PC-3 (cell line): ENCODE measurements around the gene ATF7. TPM values are rescaled to one million over a fixed set of nuclear protein-coding genes. Genes with fewer than 3 reads are reported as not detected.

Experiments
- ATAC-seq: fragments of 200-7000 bp; cut with Tn5 transposase; 2 replicates; pipeline ENCODE4 v1.9.1; 2020; ENCODE audit warnings: mild to moderate bottlenecking, moderate library complexity
- BruUV-seq: library from RNA; stranded (reverse); fragments of 400-500 nt; replicated peaks from 2 replicates; lab custom pipeline; 2021; lab: Mats Ljungman, UMichigan
- CTCF ChIA-PET: fragments of 300-600 bp; sonication (Branson Sonifier 250); formaldehyde crosslinking; loops from one replicate; lab custom pipeline; 2022; ENCODE audit warnings: antibody characterized with exemption; lab: Charles Lee
- POLR2A ChIA-PET: fragments of 300-600 bp; sonication (Branson Sonifier 250); formaldehyde crosslinking; loops from one replicate; lab custom pipeline; 2022; ENCODE audit warnings: antibody characterized with exemption; ENCODE audit not compliant: unreplicated experiment; lab: Charles Lee
- DNase-seq: peaks from one replicate; pipeline ENCODE4 v3.0.0-alpha.2; 2015
- H2AFZ ChIP-seq: fragments of 300-600 bp; sonication (generic); 2 replicates; pipeline ENCODE4 v1.6.0; 2016; ENCODE audit warnings: antibody characterized with exemption, low read length
- H3F3A ChIP-seq: fragments of 300-600 bp; sonication (generic); one replicate; pipeline ENCODE4 v1.6.0; 2017; ENCODE audit warnings: antibody characterized with exemption, low read length, control low read depth, mild to moderate bottlenecking; ENCODE audit not compliant: unreplicated experiment
- H3K27ac ChIP-seq: fragments of 300-600 bp; sonication (generic); 2 replicates; pipeline ENCODE4 v1.5.1; 2016; ENCODE audit warnings: mild to moderate bottlenecking, low read length
- H3K27me3 ChIP-seq: fragments of 300-600 bp; sonication (generic); 2 replicates; pipeline ENCODE4 v1.6.1; 2016; ENCODE audit warnings: low read length, mixed read lengths
- H3K36me3 ChIP-seq: fragments of 300-600 bp; sonication (generic); 2 replicates; pipeline ENCODE4 v1.6.1; 2016; ENCODE audit warnings: low read depth, mixed run types, low read length, mixed read lengths
- H3K4me1 ChIP-seq: fragments of 300-600 bp; sonication (generic); 2 replicates; pipeline ENCODE4 v1.5.1; 2016; ENCODE audit warnings: low read length; ENCODE audit not compliant: insufficient read depth
- H3K4me2 ChIP-seq: fragments of 300-600 bp; sonication (generic); 2 replicates; pipeline ENCODE4 v1.6.0; 2016; ENCODE audit warnings: low read length
- H3K4me3 ChIP-seq: fragments of 300-600 bp; sonication (generic); 2 replicates; pipeline ENCODE4 v1.5.1; 2016; ENCODE audit warnings: mild to moderate bottlenecking, low read length, mixed read lengths
- H3K79me2 ChIP-seq: fragments of 300-600 bp; sonication (generic); 2 replicates; pipeline ENCODE4 v1.6.1; 2017; ENCODE audit warnings: low read length, mixed read lengths
- H3K9ac ChIP-seq: fragments of 300-600 bp; sonication (generic); 2 replicates; pipeline ENCODE4 v1.6.0; 2016; ENCODE audit warnings: mild to moderate bottlenecking, low read length
- H3K9me2 ChIP-seq: fragments of 300-600 bp; sonication (generic); replicated peaks from 2 replicates; pipeline ENCODE4 v1.6.1; 2016; ENCODE audit warnings: mixed run types, low read length, mixed read lengths
- H3K9me3 ChIP-seq: fragments of 300-600 bp; sonication (generic); 2 replicates; pipeline ENCODE4 v1.6.1; 2016; ENCODE audit warnings: low read length, mixed read lengths
- H4K20me1 ChIP-seq: fragments of 300-600 bp; sonication (generic); 2 replicates; pipeline ENCODE4 v1.6.1; 2016; ENCODE audit warnings: low read length, mixed read lengths
- CTCF ChIP-seq: fragments of 300-600 bp; sonication (generic); conservative IDR thresholded peaks from 2 replicates; pipeline ENCODE4 v1.5.1; 2017; ENCODE audit warnings: antibody characterized with exemption, low read depth, mild to moderate bottlenecking, low read length
- EZH2 ChIP-seq: fragments of 300-600 bp; sonication (generic); IDR thresholded peaks from one replicate; pipeline ENCODE4 v1.6.1; 2017; ENCODE audit warnings: antibody characterized with exemption, mild to moderate bottlenecking, low read length; ENCODE audit not compliant: unreplicated experiment
- EZH2phosphoT487 ChIP-seq: fragments of 300-600 bp; sonication (generic); IDR thresholded peaks from 2 replicates; pipeline ENCODE4 v1.6.1; 2018; ENCODE audit warnings: mild to moderate bottlenecking, antibody characterized with exemption, low read length, borderline replicate concordance
- intact Hi-C: fragments of 100-400 bp; cut with micrococcal nuclease; formaldehyde crosslinking; loops from 2 replicates; pipeline ENCODE4 v1.9.0; 2023
- total RNA-seq: library from RNA; depleted of rRNA; stranded (reverse); fragments of >200 nt; gene quantifications from 2 replicates; pipeline ENCODE4 v1.2.3, GENCODE V29; 2014

The ATF7 gene
- total RNA-seq, 1 experiment from 2014 or later: 7.9 TPM

GRCh38 chr12:53468282-53468681, 157.9 kb downstream of the ATF7 start:
- Histone ChIP-seq H3K4me2 (no peak overlapping the region), H3K9ac (no peak overlapping the region), H2AFZ (no peak overlapping the region), H4K20me1 (peaks cover 62% of the 10 kb centered on the region), H3K9me2 (no peaks in the 10 kb centered on the region), H3K27ac (no peak overlapping the region), H3K4me1 (no peaks in the 10 kb centered on the region), H3K9me3 (no peaks in the 10 kb centered on the region), H3K4me3 (no peak overlapping the region), H3K36me3 (peaks cover 91% of the 10 kb centered on the region), H3F3A (peaks cover 4% of the 10 kb centered on the region), H3K27me3 (no peaks in the 10 kb centered on the region), H3K79me2 (peaks cover 66% of the 10 kb centered on the region)
- intact Hi-C loops: no loop called here
- no peak for DNase-seq
- no peak for ATAC-seq
- TF ChIP-seq EZH2phosphoT487: no peak
- no peak for TF ChIP-seq EZH2
- TF ChIP-seq CTCF: no peak
- POLR2A ChIA-PET: no interaction called here
- CTCF ChIA-PET: no interaction called here
- no TSS peak for BruUV-seq

GRCh38 chr12:53467880-53468279, 158.3 kb downstream of the ATF7 start:
- H3K36me3 ChIP-seq: peaks cover 93% of the 10 kb centered on the region
- TF ChIP-seq EZH2 (no peak), CTCF (no peak), EZH2phosphoT487 (no peak)
- intact Hi-C loops: no loop called here

GRCh38 chr12:53467082-53467481, 159.1 kb downstream of the ATF7 start:
- no peak for DNase-seq
- Histone ChIP-seq H3K27ac (no peak overlapping the region), H3K79me2 (peaks cover 71% of the 10 kb centered on the region), H3K4me3 (no peak overlapping the region), H3K27me3 (no peaks in the 10 kb centered on the region), H4K20me1 (peaks cover 67% of the 10 kb centered on the region), H3K9ac (no peak overlapping the region), H3K4me1 (no peaks in the 10 kb centered on the region), H3F3A (peaks cover 4% of the 10 kb centered on the region), H3K9me3 (no peaks in the 10 kb centered on the region), H3K4me2 (no peak overlapping the region), H2AFZ (no peak overlapping the region), H3K36me3 (peaks cover 93% of the 10 kb centered on the region), H3K9me2 (no peaks in the 10 kb centered on the region)
- ATAC-seq: no peak
- TF ChIP-seq EZH2 (no peak), CTCF (no peak), EZH2phosphoT487 (no peak)
- ChIA-PET POLR2A (no interaction called here), CTCF (no interaction called here)
- intact Hi-C loops: no loop called here
- no TSS peak for BruUV-seq

More at GRCh38 chr12:53467880-53468279, 158.3 kb downstream of the ATF7 start:
- Histone ChIP-seq H3K9ac (no peak overlapping the region), H3K9me3 (no peaks in the 10 kb centered on the region), H3K4me3 (no peak overlapping the region), H3K27ac (no peak overlapping the region), H3K27me3 (no peaks in the 10 kb centered on the region), H2AFZ (no peak overlapping the region), H3K79me2 (peaks cover 68% of the 10 kb centered on the region), H3K4me2 (no peak overlapping the region), H4K20me1 (peaks cover 65% of the 10 kb centered on the region), H3F3A (peaks cover 4% of the 10 kb centered on the region), H3K9me2 (no peaks in the 10 kb centered on the region), H3K4me1 (no peaks in the 10 kb centered on the region)
- BruUV-seq: TSS peak; percentile 21
- ChIA-PET POLR2A (no interaction called here), CTCF (no interaction called here)
- ATAC-seq (no peak), DNase-seq (no peak)
